ENCODE results near the gene CLSTN2. TPM values are rescaled to one million over a fixed set of nuclear protein-coding genes. Genes with fewer than 3 reads are reported as not detected.

The CLSTN2 gene
- total and polyA plus RNA-seq, 2 of the 13 experiments (the other 11 are each of a cell fraction or from before 2014, with no cell fraction given), result not detected

GRCh38 chr3:140010391-140010790 lies 75.4 kb downstream of the CLSTN2 start:
- H3K36me3 ChIP-seq (replicated peaks in 1 of 2; ENCODE audit: control insufficient read depth in 1 of 2, insufficient read depth in 2 of 2, low read length in 2 of 2), result no peaks in the 10 kb centered on the region
- BruUV-seq (replicated peaks), result no TSS peak
- ChIA-PET CTCF (ENCODE audit: low intra/inter-chr PET ratio, low total read pairs) (no interaction called here), POLR2A (no interaction called here)
- no peak for FAIRE-seq
- no peaks in the 10 kb centered on the region for H3K4me1 ChIP-seq (ENCODE audit: insufficient read depth, low read length)
- H3K4me2 ChIP-seq (ENCODE audit: low read depth, low read length), result no peak overlapping the region
- H3K4me3 ChIP-seq (replicated peaks in 1 of 3; ENCODE audit: insufficient read depth in 1 of 3, low read depth in 2 of 3, low read length in 3 of 3), result no peak overlapping the region
- H2AFZ ChIP-seq (ENCODE audit: low read length), result no peak overlapping the region
- in situ Hi-C loops (cut with HindIII; ENCODE audit: extremely low pct_ligation_motif_present, low pct_unique_long_range_greater_than_20kb) (no loop called here), intact Hi-C loops (cut with micrococcal nuclease; ENCODE audit: unreplicated experiment) (no loop called here)
- no peak overlapping the region for H3K9ac ChIP-seq (ENCODE audit: insufficient read depth, low read depth, low read length)
- WGBS (ENCODE audit: low lambda C conversion rate), result 0% methylated on average over 2 of the region's 2 CpGs
- no peaks in the 10 kb centered on the region for H3K9me3 ChIP-seq (ENCODE audit: low read length)
- H3K27me3 ChIP-seq (ENCODE audit: control insufficient read depth in 1 of 2, insufficient read depth in 2 of 2, low read length in 2 of 2), result no peaks in the 10 kb centered on the region; a peak in 1 of 5 replicates
- TF ChIP-seq PCBP1 (IDR thresholded peaks at IDR 0.05; ENCODE audit: borderline replicate concordance, low read depth, low read length) (no peak), ZNF629 (CRISPR knock-in tag; conservative IDR thresholded peaks at IDR 0.05) (no peak), ARNT2 (CRISPR knock-in tag; IDR thresholded peaks at IDR 0.05; ENCODE audit: low read depth) (no peak), KDM4B (CRISPR knock-in tag; IDR thresholded peaks at IDR 0.05) (no peak), SCMH1 (CRISPR knock-in tag; IDR thresholded peaks at IDR 0.05; ENCODE audit: borderline replicate concordance) (no peak), ZFYVE20 (CRISPR knock-in tag; IDR thresholded peaks at IDR 0.05; ENCODE audit: borderline replicate concordance, low read depth) (no peak), ZNF281 (CRISPR knock-in tag; IDR thresholded peaks at IDR 0.05; ENCODE audit: borderline replicate concordance) (no peak), PAWR (CRISPR knock-in tag; IDR thresholded peaks at IDR 0.05; ENCODE audit: borderline replicate concordance) (no peak), ZNF615 (CRISPR knock-in tag; IDR thresholded peaks at IDR 0.05; ENCODE audit: borderline replicate concordance) (no peak), KDM5B (CRISPR knock-in tag; IDR thresholded peaks at IDR 0.05; ENCODE audit: borderline replicate concordance) (no peak), ZNF563 (CRISPR knock-in tag; IDR thresholded peaks at IDR 0.05) (no peak), SATB2 (CRISPR knock-in tag; IDR thresholded peaks at IDR 0.05) (no peak), PITX1 (CRISPR knock-in tag; IDR thresholded peaks at IDR 0.05) (no peak), SNRNP70 (IDR thresholded peaks at IDR 0.05; ENCODE audit: low read depth, low read length) (no peak), TRIM24 (CRISPR knock-in tag; IDR thresholded peaks at IDR 0.05) (no peak)
- TF ChIP-seq, protein P1, sequence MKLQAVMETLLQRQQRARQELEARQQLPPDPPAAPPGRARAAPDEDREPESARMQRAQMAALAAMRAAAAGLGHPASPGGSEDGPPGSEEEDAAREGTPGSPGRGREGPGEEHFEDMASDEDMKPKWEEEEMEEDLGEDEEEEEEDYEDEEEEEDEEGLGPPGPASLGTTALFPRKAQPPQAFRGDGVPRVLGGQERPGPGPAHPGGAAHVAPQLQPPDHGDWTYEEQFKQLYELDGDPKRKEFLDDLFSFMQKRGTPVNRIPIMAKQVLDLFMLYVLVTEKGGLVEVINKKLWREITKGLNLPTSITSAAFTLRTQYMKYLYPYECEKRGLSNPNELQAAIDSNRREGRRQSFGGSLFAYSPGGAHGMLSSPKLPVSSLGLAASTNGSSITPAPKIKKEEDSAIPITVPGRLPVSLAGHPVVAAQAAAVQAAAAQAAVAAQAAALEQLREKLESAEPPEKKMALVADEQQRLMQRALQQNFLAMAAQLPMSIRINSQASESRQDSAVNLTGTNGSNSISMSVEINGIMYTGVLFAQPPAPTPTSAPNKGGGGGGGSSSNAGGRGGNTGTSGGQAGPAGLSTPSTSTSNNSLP (IDR thresholded peaks at IDR 0.05; ENCODE audit: low read depth, low read length), result no peak
- TF ChIP-seq, protein P2, sequence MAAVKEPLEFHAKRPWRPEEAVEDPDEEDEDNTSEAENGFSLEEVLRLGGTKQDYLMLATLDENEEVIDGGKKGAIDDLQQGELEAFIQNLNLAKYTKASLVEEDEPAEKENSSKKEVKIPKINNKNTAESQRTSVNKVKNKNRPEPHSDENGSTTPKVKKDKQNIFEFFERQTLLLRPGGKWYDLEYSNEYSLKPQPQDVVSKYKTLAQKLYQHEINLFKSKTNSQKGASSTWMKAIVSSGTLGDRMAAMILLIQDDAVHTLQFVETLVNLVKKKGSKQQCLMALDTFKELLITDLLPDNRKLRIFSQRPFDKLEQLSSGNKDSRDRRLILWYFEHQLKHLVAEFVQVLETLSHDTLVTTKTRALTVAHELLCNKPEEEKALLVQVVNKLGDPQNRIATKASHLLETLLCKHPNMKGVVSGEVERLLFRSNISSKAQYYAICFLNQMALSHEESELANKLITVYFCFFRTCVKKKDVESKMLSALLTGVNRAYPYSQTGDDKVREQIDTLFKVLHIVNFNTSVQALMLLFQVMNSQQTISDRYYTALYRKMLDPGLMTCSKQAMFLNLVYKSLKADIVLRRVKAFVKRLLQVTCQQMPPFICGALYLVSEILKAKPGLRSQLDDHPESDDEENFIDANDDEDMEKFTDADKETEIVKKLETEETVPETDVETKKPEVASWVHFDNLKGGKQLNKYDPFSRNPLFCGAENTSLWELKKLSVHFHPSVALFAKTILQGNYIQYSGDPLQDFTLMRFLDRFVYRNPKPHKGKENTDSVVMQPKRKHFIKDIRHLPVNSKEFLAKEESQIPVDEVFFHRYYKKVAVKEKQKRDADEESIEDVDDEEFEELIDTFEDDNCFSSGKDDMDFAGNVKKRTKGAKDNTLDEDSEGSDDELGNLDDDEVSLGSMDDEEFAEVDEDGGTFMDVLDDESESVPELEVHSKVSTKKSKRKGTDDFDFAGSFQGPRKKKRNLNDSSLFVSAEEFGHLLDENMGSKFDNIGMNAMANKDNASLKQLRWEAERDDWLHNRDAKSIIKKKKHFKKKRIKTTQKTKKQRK (IDR thresholded peaks at IDR 0.05; ENCODE audit: low read length), result no peak
- no peaks in the 10 kb centered on the region for H4K20me1 ChIP-seq (ENCODE audit: insufficient read depth, low read length)
- no peak for ATAC-seq
- DNase-seq (ENCODE audit: low spot score), result no peak
- H3K79me2 ChIP-seq (ENCODE audit: insufficient read depth, low read length), result no peaks in the 10 kb centered on the region
- no peak overlapping the region for H3K27ac ChIP-seq (ENCODE audit: extremely low read length, insufficient read depth, low read length)
